Nephron progenitor cell (in vitro differentiated cells): Measurements from ENCODE around the gene AP1S1.

ENCODE experiments used
- DNase-seq: peaks from one replicate; pipeline ENCODE4 v3.0.0; 2021
- H3K27ac Mint-ChIP-seq: 2 replicates; pipeline ENCODE4 v1.8.0; 2021; ENCODE audit warnings: mild to moderate bottlenecking, moderate library complexity, mixed read lengths
- H3K27me3 Mint-ChIP-seq: 2 replicates; pipeline ENCODE4 v1.8.0; 2021; ENCODE audit warnings: mild to moderate bottlenecking, low read depth, mixed read lengths; ENCODE audit not compliant: poor library complexity
- H3K36me3 Mint-ChIP-seq: 2 replicates; pipeline ENCODE4 v1.8.0; 2021; ENCODE audit warnings: low read depth, mixed read lengths
- H3K4me1 Mint-ChIP-seq: 2 replicates; pipeline ENCODE4 v1.8.0; 2021; ENCODE audit warnings: mixed read lengths
- H3K4me3 Mint-ChIP-seq: 2 replicates; pipeline ENCODE4 v1.8.0; 2021; ENCODE audit warnings: mild to moderate bottlenecking, moderate library complexity, mixed read lengths
- H3K9me3 Mint-ChIP-seq: 2 replicates; pipeline ENCODE4 v1.8.0; 2021; ENCODE audit warnings: mild to moderate bottlenecking, moderate library complexity, mixed read lengths
- CTCF ChIP-seq: fragments of 200-600 bp; sonication (generic); IDR thresholded peaks from 2 replicates; pipeline ENCODE4 v1.5.0; 2021; ENCODE audit warnings: antibody characterized with exemption

Gene AP1S1

GRCh38 chr7:101134399-101134980 lies 19.8 kb upstream of the AP1S1 start:
- peaks cover 46% of the 10 kb centered on the region for H3K4me1 Mint-ChIP-seq
- H3K4me3 Mint-ChIP-seq = no peak overlapping the region
- H3K9me3 Mint-ChIP-seq = no peaks in the 10 kb centered on the region
- TF ChIP-seq CTCF = no peak
- no peaks in the 10 kb centered on the region for H3K36me3 Mint-ChIP-seq
- peaks cover 8% of the 10 kb centered on the region for H3K27me3 Mint-ChIP-seq
- no peak for DNase-seq
- H3K27ac Mint-ChIP-seq = no peak overlapping the region

GRCh38 chr7:101137651-101138212 lies 16.5 kb upstream of the AP1S1 start:
- no peak for TF ChIP-seq CTCF
- Mint-ChIP-seq H3K27me3 (peaks cover 11% of the 10 kb centered on the region), H3K27ac (peak overlapping the region; percentile 95)

GRCh38 chr7:101138213-101138870 lies 15.9 kb upstream of the AP1S1 start:
- Mint-ChIP-seq H3K9me3 (no peaks in the 10 kb centered on the region), H3K4me3 (peak overlapping the region; percentile 70), H3K36me3 (no peaks in the 10 kb centered on the region), H3K27me3 (peaks cover 16% of the 10 kb centered on the region), H3K27ac (peak overlapping the region; percentile 95), H3K4me1 (peaks cover 62% of the 10 kb centered on the region)
- DNase-seq = peak; percentile 75
- TF ChIP-seq CTCF = peak; percentile 78

More at GRCh38 chr7:101137651-101138212, 16.5 kb upstream of the AP1S1 start:
- Mint-ChIP-seq H3K4me1 (peaks cover 65% of the 10 kb centered on the region), H3K4me3 (no peak overlapping the region), H3K9me3 (no peaks in the 10 kb centered on the region), H3K36me3 (no peaks in the 10 kb centered on the region)
- no peak for DNase-seq

GRCh38 chr7:101140339-101140699 lies 14.0 kb upstream of the AP1S1 start:
- peak overlapping the region; percentile 25 for H3K4me3 Mint-ChIP-seq
- no peak for DNase-seq
- H3K27ac Mint-ChIP-seq = peak overlapping the region; percentile 96
- H3K36me3 Mint-ChIP-seq = no peaks in the 10 kb centered on the region
- TF ChIP-seq CTCF = no peak
- H3K9me3 Mint-ChIP-seq = no peaks in the 10 kb centered on the region
- H3K27me3 Mint-ChIP-seq = peaks cover 28% of the 10 kb centered on the region
- peaks cover 46% of the 10 kb centered on the region for H3K4me1 Mint-ChIP-seq

GRCh38 chr7:101140746-101141382 lies 13.4 kb upstream of the AP1S1 start:
- Mint-ChIP-seq H3K27ac (peak overlapping the region; percentile 25), H3K4me1 (peaks cover 46% of the 10 kb centered on the region)
- TF ChIP-seq CTCF = no peak

More at GRCh38 chr7:101140746-101141382, 13.4 kb upstream of the AP1S1 start:
- no peak for DNase-seq
- Mint-ChIP-seq H3K4me3 (no peak overlapping the region), H3K27me3 (peaks cover 33% of the 10 kb centered on the region), H3K9me3 (no peaks in the 10 kb centered on the region), H3K36me3 (no peaks in the 10 kb centered on the region)
